A673 (cell line): ENCODE results near the gene FKBP1A.

ENCODE experiments used
- EZH2 ChIP-seq: fragments of 200-600 bp; sonication (generic); IDR thresholded peaks from 2 replicates; pipeline ENCODE4 v1.6.1; 2017; ENCODE audit warnings: borderline replicate concordance, low read depth, mild to moderate bottlenecking, mixed read lengths, antibody characterized with exemption, low read length; ENCODE audit not compliant: poor library complexity, severe bottlenecking
- TF ChIP-seq, protein P1 (sequence below): fragments of 300-800, 200-600 bp; sonication (generic); conservative IDR thresholded peaks from 2 replicates; pipeline ENCODE4 v1.5.1; 2017; ENCODE audit warnings: low read depth, mild to moderate bottlenecking, antibody characterized with exemption, low read length, moderate library complexity, mixed read lengths

DNA sequence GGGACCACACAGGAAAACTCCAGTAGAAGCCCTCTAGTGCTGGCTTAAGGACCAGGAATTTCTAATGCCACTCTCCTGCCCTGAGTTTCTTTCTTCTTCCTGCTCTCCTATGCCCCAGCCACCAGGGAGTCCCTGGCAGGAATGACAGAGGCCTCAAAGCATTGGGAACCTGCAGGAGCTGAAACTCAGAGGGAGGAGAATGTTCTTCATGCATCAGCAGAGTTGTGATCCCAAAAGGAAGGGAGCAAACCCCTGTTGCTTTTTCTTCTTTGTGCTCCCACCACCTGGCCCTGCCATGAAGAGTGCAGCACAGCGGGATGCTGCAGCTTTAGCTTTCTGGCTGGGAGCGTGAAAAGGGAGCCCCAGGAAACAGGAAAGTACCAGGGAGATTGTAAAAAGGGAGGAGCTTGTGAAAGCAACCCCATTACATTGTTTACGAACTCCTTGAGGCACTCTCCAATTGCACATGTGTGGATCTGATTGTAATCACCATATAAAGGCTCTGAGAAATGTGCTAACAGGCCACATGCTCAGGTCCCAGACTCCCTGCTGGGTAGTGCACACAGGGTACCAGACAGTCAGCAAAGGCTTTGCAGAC lies 34.7 kb upstream of the FKBP1A start:
- TF ChIP-seq, protein P1, sequence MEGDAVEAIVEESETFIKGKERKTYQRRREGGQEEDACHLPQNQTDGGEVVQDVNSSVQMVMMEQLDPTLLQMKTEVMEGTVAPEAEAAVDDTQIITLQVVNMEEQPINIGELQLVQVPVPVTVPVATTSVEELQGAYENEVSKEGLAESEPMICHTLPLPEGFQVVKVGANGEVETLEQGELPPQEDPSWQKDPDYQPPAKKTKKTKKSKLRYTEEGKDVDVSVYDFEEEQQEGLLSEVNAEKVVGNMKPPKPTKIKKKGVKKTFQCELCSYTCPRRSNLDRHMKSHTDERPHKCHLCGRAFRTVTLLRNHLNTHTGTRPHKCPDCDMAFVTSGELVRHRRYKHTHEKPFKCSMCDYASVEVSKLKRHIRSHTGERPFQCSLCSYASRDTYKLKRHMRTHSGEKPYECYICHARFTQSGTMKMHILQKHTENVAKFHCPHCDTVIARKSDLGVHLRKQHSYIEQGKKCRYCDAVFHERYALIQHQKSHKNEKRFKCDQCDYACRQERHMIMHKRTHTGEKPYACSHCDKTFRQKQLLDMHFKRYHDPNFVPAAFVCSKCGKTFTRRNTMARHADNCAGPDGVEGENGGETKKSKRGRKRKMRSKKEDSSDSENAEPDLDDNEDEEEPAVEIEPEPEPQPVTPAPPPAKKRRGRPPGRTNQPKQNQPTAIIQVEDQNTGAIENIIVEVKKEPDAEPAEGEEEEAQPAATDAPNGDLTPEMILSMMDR = peak; percentile 29; the same call in 1 of the 2 replicates
- TF ChIP-seq EZH2 = no peak
